HG03196 (cell line): ENCODE results near the gene DPYSL5.

ENCODE experiments used
- ATAC-seq: cut with Tn5 transposase; IDR thresholded peaks from one replicate; pipeline ENCODE4 v1.9.1; 2021; ENCODE audit not compliant: unreplicated experiment

Gene DPYSL5

DNA sequence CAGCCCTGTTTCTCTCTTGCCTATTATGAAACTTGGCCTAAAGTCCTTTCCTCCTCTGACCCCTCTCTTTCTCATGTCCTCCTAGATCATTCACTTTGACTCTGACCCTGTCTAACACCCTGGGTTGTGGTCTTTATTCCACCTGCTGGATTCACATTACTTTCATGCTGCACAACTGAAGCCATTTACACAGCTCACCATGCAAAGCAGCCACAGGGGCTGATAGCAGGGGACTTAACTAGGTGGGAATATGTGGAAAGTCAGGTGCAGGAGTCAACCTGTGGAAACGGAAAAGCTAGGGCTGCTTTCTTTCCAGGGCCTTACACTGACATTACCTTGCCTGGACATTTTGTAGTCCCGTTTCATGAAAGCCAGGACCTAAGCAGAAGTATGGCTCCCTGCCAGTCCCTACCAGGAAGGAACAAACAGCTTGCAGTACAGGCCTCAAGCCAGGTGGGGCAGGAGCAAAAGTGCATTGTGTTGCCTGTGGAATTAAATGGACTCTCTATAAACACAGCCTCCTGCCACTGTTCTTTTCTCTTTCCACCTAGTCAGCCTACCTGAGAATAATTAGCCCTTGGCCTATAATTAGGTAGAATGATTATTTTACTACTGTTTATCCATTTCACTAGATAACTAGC is 134.3 kb downstream of the DPYSL5 start:
- no peak for ATAC-seq

DNA sequence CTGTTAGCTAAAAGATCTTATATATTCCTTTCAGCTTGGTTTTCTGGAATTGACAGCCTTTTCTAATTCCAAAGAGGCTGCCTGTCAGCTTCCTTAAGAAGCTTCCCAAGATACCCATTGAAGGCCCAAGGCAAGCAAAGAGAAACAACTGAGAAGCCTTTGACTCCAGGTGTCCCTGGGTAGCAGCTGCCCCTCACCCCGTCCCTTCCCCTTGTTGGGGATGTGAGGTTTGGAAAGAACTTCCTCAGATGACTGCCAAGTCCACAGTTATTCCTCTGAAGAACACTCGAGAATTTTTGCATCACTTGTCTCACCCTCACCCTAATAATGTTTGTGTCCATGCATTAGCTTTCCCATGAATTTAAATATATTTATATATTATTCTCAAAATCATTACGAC is 135.8 kb downstream of the DPYSL5 start:
- no peak for ATAC-seq

DNA sequence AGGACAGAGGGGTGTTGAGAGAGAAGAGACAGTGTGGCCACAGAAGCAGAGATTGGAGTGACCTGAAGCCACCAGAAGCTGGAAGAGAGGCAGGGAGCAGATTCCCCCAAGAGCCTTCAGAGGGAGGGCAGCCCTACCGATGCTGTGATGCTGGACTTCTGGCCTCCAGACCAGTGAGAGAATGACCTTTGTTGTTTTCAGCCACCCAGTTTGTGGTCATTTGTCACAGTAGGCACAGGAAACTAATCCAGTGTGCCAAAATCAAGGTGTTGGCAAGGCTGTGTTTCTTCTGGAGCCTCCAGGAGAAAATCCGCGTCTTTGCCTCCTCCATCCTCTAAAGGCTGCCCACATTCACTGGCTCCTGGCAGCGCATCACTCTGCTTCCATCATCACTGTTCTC is 137.9 kb downstream of the DPYSL5 start:
- ATAC-seq, result no peak

DNA sequence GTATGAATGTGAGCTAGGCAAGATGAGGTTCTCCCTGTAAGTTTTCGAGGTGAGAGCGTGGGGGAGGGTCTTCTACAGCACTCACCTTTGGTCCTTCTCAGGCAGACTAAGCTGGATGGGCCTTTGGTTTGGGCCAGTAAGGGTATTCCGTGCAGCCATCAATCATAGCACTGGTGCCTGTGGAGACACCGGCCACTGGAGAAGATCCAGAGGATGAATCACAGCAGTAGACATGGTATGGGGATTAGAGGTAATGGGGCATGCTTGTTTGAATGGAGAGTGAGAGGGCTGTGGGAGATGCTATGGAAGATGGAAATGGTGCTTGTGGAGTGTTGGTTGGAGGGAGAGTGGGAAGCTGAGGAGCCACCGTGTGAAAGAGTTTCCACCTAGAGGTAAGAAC is 138.6 kb downstream of the DPYSL5 start:
- no peak for ATAC-seq

DNA sequence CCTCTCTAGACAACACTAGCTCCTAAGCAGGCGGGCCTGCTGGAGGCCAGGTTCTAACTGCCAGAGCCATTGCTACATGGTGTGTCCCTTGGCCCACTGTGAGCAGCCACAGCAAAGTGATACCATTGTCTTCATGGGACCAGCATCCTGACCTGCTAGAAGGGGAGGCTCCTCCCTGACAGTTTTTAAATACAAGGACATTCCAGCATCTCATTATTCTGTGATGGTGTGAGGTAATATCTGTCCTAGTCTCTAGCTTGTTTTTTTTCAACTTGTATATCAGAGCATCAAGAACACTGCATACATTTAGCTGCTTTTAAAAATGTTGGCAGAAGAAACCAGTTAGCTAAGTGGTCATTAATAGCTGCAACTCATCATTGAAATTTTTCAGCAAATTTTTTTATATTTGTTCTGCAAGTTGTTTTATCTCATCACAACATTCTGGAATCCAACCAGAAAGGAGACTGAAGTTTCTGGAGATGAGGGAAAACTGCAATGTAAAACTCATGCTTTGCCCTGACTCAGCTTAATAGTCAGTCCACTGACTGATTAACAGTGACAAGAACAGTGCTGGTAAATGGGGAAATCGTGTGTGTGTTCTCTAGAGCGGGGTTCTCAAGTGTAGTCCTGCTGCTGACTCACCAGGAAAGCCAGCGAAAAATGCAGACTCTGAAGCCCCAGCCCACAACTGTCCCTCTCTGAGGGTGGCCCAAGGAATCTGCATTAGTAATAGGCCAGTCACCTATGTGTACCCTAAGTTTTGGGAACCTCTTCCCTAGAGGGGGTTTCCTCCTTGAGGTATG is 140.3 kb downstream of the DPYSL5 start:
- no peak for ATAC-seq

DNA sequence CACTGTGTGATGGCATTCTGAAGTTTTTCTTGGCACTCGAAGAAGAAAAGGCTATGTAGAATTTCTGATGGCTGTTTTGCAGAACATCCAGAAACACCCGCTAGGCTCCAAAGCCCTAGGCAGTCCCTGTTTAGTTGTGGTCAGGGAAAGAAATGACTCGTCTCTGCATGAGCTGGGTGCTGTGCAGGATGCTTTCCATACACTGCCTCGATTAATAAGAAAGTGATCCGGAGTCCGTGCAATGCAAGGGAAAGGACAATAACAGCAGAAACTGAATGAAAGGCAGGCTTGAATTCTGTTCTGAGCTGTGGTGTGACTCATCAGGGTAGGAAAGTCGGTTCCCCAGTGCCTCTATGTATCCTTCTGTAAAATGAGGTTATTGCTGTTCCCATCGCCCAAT is 141.2 kb downstream of the DPYSL5 start:
- no peak for ATAC-seq

DNA sequence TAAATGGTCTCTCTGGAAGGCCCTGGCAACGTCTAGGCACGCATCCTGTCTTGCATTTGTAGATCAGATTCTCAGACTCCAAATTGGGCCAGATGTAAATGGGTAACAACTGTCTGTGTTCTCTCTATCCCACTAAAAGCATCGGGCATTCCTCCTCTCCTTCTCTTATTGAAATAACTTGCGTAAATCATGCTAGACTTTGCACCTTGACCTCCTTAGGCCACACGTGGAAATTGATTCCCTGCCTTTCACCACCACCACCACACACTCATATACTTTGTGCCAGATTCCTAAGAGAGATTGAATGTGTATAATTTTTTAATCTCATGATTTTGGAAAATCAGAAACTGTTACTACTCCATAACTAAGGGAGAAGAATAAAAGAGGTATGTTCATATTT is 143.8 kb downstream of the DPYSL5 start:
- no peak for ATAC-seq

DNA sequence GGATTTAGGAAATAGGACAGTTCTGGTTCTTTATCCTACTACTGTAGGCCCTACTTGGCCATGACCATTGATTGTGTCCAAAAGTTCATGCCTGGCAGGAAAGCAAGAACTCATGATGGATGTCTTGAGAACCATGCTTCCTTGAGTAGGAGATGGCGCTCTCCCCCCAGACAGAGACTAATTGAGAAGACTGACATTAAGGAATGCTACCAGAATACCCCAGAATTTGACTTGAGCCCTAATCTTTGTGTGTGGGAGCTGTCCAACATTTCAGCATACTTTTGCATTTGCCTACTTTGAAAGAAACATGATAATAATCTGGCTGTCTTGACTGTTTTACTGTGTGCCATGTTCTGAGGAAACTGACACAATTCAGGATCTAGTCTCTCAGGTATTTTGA is 145.8 kb downstream of the DPYSL5 start:
- ATAC-seq, result no peak

DNA sequence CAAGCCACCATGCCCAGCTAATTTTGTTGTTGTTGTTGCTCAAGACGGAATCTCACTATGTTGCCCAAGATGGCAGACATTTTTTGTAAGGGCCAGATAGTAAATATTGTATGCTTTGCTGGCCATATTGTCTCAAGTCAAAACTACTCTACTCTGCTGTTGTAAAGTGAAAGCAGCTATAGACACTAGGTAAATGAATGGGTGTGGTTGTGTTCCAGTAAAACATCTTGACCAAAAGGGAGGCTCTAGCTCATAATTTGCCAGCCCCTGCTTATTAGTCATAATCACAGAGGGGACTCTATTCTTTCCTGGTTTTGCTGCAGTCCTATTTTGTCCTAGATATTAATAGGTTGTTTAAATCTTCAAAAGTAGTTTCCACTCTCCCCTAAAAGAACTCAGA is 147.1 kb downstream of the DPYSL5 start:
- ATAC-seq, result no peak

DNA sequence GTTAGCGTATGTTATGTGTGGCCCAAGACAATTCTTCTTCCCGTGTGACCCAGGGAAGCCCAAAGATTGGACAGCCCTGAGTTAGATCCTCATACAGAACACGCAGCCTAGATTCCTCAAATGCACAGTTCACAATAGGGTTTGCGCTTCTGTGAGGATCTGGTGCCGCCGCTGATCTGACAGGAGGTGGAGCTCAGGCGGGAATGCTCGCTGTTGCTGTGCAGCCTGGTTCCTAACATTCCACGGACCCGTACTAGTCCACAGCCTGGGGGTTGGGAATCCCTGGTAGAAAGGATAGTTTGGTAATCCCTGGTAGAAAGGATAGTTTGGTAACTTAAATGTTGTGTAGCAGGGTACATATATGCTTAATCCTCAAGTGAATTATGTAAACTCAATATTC is 149.5 kb downstream of the DPYSL5 start:
- no peak for ATAC-seq

DNA sequence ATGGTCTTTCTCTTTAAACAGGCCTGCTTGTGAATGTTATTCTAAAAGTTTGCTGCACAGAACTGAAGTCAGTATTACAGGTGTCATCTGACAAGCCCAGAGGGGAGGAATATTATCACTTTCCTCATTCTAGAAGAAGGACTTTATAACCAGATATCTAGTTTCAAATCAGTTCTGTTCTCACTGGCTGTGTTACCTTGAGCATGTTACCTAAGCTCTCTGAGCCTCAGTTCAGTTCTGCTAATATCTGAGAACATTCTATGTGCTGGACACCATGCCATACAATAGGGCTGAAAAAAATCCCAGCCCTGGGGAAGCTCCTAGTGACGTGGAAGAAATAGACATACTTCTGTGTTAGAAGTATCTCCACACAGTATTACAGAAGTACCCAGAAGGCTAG is 150.4 kb downstream of the DPYSL5 start:
- ATAC-seq, result no peak
